Astrocyte (in vitro differentiated cells and primary cell): Measurements from ENCODE around the gene ZNF341.

Source experiments
- CTCF ChIP-seq: IDR thresholded peaks from 2 replicates; pipeline ENCODE4 v1.5.1; 2011; ENCODE audit warnings: low read depth, mild to moderate bottlenecking, inconsistent platforms, low read length, moderate library complexity; ENCODE audit not compliant: insufficient read depth
- EZH2 ChIP-seq: IDR thresholded peaks from 2 replicates; pipeline ENCODE4 v1.6.1; 2012; ENCODE audit warnings: mild to moderate bottlenecking, low read length, inconsistent platforms; ENCODE audit not compliant: insufficient read depth

- TF ChIP-seq CTCF, result no peak
- no peak for TF ChIP-seq EZH2
These were observed 56.7 kb downstream of the ZNF341 start for GRCh38 chr20:33788351-33789049.
